Cerebellar cortex (tissue), 1 donor: ENCODE measurements around the gene EIF4G1.

ENCODE experiments used
- DNase-seq: peaks from one replicate; pipeline ENCODE4 v3.0.0-alpha.2; 2015; ENCODE audit warnings: low spot score

The EIF4G1 gene

DNA sequence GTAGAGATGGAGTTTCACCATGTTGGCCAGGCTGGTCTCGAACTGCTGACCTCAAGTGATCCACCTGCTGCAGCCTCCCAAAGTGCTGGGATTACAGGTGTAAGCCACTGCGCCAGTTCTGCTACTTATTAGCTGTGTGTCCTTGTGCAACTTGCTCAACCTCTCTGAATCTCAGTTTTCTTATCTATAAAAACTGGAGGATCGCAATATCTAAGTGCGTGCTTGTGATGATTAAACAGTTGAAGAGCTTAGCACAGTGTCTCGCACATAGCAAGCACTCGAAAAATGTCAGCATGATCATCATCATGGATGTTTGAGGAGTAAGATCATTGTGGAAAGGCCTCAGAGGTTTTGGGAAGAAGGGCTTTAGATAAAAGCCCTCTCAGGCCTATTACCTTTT, 36.2 kb downstream of the EIF4G1 start:
- DNase-seq = no peak

DNA sequence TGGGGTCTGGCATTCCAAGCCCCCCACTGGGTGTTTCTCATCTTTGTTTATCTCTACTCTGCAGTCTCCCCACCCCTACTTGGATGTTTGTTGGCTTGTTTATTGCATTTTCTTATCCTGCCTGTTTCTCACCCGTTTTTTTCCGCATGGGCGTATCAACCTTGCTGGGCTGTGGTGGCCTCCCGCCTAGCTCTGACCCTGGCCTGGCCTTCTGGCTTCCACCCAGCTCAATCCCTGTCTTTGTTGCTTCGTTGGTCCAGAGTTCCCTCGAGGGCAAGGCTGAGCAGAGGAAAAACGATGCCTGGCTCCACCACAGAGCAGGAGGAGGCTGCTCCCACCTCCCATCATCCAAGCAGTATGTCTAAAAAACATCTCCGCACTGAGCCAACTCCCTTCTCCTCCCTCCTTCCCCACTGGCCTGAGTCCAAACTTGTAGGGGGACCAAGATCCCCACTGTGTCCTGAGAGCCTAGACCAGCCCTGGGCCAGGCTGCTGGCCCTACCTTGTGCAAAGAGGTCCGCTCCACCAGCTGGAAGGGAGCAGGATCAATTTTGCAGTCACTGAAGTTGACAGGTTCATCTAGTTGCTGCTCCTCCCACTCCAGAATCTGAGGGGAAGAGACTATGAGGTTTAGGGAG, 37.2 kb downstream of the EIF4G1 start:
- DNase-seq = no peak

DNA sequence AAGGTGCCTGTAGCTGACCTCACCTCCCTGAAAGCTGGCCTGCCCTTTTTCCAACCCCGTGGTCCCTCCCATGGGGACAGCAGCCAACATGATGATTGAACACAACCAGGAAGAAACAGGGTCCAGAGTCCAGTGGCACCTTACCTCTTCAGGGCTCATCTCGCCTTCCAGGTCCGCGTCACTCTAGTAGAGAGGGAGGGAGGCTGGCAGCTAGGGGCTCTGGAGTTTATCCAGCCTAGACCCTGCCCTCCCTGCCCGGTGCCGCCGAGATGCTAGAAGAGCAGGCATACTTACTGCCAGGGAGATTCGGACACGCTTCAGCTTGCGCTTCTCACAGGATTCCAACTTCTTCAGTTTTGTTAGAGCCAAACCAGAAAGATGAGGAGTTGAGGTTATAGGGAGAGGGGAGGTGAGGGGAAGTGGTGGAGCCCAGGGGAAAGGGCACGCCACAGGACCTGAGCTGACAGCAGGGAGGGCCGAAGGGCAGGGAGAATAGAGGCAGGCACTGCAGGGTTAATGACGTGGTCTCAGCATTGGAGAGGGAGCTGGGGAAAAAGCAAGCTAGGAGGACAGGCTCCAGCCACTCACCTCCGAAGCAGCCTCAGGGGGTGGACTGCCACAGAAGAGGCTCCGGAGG, 37.9 kb downstream of the EIF4G1 start:
- DNase-seq = no peak

DNA sequence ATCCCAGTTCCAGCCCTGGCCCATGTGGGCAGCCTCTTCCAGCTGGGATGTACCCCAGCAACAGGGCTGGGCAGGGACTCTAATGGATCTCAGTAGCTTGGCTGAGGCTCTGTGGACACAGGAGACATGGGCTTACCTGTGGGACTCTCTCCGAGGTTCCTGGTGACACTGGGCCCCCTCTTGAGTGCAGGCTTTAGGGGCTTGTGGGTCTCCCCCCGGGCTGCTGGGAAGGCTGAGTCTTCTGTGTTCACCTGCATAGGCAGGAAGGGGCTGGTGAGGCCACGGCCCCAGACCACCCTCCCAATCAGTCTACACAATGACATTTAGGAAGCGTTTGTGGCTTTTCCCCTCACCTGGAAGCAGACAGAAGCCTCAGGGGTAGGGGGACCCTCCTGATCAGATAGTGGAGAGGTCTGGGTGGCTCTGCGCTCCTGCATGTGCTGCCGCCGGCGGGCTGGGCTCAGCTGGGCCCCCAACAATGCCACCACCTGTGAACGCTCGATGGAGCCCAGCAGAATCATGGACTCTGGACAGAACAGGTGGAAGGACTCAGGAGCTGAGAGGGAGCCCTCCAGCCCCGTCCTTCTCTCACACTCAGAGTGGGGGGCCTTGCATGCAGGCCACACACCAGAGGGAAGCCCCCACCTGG, 38.6 kb downstream of the EIF4G1 start:
- no peak for DNase-seq

DNA sequence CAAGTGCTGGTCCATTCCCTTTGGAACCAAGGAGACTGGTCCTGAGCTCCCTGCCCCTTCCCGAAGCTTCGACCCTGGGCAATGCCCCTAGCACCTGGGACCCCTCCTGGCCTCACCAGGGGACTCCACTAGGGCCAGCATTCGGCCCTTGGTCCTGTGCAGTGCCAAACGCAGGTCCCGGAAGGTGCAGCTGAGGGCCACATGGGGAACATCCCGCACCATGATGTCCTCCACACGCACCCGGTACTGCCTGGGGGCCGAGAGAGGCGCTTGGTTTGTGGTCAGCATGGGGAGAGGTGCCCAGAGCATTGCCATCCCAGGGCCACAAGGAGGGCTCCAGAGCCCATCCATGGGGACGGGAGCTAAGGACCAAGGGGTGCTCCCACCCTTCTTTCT, 39.1 kb downstream of the EIF4G1 start:
- no peak for DNase-seq

DNA sequence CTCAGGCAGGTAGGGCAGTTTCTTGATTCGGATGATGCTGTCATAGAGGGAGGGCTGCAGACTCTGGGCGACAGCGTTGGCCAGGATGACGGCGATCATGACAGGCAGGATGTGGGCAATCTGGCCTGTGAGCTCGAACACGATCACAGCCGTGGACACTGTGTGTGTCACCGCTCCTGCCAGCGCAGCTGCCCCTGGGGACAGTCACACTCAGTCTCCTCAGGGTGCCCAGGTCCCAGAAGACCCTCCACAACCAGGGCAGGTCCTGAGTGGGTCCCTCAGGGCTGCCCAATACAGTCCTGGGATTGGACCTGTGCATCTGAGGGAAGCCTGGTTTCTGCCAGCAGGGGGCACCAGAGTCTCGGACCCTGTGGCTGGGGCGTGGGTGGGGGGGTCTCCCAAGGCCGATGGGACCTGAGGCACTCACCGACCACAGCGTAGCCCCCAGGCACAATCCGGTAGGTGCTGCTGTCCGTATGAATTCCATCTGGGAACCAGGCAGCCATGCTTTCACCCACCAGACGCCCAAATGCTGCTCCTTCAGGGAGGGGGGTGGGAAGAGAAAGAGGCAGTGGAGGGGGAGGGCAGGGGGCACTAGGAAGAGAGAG, 39.8 kb downstream of the EIF4G1 start:
- DNase-seq = no peak

DNA sequence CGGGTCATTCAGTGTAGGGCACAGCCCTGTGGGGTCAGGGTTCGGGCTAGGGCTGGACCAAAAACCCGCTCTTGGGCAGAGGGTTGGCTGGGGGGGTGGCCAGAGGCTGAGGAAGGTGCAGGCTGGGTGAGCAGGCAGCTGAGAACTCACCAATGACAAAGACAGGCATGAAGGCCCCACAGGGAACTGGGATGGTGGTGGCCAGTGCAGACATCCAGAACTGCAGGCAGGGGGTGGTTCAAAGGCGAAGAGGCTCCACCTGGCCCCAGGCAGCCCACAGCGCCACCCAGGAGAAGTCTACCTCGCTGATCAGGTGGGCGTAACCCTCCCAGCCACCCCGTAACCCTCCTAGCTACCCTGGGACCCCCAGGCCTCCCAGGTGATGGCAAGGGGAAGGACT, 40.3 kb downstream of the EIF4G1 start:
- no peak for DNase-seq

DNA sequence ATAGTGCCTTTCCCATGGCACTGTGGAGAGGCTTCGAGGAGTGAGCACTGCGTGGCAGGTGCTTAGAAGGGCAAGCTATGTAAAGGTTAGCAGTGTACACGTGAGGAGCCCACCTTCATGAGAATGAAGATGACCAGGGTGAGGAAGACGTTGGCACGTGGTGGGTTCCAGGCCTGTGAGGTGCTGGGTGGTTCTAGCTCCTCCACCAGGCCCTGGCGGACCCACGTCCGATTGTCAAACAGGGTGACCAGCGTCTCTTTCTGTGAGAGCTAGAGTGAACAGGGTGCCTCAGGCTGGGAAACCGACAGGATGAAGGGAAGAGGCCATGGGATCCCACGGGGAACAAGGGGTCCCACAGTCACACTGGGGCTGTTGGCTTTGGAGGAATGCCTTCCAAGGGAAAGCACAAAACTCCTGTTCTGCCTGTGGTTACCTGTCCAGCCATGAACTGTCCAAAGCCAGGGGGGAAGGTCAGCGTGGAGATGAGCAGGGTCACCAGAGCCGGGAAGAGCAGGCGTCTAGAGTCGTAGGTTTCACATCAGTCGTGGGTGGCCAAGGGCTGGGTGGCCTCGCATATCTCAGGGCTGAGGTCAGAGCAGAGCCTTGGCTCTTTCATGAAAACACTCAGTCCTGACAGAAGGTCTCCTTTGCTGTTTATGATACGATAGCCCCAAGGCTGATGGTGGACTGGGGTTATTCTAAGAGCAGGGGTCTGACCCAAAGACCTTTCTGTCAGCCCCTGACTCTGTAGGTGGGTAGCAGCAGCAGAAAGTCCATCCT, 41.0 kb downstream of the EIF4G1 start:
- no peak for DNase-seq

DNA sequence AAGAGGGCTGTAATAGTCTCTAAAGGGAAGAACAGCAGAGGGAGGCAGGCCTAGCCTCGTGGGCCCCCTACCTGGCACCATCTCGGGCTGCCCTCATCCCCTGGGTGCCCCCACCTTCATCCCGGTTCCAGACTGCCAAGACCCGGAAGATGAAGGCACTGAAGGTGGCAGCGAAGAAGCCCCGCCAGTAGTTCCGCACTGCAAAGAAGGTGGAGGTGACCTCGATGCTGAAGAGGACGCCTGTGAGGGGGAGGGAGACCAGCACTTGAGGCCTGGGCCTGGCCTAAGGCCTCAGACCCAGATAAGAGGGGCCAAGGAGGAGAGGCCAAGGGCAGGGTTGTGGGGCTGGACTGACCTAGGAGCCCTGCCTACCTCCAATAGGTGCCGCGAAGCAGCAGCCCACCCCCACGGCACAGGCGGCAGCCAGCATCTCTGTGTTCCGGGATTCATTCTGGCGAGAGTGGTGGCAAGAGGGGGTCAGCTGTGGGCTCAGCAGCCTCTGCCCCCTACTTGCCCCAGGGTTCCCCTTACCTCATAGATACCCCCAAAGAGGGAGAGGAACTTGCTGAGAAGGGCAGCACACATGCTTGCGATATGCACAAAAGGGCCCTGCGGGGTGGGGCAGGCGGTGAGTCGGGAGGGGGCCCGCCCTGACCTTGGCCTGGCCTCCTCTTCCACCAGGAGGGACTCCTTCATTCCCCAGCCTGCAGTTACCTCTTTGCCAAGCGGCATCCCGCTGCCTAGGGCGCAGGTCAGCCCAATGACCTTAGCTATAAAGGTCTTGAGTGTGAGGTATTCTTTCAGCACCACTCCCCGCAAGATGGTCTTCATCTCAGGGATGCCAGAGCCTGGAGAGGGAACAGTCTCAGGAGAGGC, 43.1 kb downstream of the EIF4G1 start:
- no peak for DNase-seq

DNA sequence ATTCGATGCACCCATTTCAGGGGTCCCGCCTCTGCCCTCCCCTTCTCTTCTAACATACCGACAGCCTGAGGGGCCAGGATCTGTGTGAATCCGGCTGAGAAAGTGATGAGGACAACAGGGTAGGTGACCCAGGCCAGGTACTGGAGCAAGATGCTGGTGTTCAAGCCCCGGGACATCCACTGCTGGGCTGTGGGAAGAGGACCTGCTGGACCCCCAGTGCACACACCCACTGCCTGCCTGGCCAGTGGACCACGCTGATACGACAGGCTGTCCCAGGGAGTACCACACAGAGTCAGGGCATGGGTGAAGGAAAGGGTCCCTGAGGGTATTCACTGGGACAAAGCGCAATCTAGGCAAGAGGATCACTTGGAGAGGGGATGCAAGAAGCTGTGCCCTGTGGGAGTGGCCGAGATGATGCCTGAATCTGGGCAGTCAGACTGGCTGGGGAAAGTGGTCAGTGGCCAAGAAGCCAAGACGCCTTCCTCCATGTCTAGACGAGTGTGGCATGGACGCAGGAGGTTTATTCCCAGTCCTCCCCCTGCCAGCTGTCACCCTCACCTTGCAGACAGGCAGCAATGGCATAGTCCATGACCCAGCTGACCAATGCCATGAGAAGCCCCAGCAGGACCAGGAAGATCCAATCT, 43.8 kb downstream of the EIF4G1 start:
- no peak for DNase-seq

DNA sequence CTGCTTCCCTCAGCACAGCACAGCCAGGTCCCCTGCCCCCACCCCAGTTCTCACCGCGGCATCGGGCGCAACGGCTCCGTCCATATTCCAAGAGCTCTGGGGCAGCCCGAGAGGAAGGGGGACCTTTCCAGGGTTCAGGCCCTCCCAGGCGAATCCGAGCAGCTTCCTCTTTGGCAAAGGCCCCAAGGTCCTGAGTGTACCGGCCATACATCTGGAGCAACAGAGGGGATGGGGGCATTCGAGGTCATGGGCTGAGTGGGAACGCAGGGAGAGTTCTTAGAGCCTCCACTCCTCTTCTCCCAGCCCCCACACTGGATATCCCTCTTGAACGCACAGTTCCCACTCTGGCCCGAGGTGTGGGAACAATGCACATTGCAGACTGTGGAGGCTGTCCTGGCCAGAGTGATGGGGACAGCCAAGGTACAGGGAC, 44.5 kb downstream of the EIF4G1 start:
- no peak for DNase-seq

DNA sequence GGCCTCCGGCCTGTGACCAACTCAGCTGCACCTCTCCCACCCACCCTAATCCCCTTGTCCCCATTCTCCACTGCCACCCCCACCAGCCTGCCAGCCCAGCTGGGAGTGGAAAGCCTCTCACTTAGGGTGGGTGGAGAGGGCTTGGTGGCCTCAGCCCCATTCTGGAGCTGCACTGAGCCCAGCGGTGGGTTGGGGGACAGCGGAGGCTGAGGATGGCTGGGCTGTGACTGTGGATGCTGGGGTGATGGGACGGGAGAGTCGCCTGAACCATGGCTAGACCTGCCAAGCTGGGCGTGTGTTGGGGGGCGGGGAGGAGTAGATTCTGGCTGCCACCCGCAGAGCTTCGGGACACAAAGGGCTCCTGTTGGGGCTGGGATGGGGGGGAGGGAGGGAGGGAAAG, 45.2 kb downstream of the EIF4G1 start:
- DNase-seq = no peak

DNA sequence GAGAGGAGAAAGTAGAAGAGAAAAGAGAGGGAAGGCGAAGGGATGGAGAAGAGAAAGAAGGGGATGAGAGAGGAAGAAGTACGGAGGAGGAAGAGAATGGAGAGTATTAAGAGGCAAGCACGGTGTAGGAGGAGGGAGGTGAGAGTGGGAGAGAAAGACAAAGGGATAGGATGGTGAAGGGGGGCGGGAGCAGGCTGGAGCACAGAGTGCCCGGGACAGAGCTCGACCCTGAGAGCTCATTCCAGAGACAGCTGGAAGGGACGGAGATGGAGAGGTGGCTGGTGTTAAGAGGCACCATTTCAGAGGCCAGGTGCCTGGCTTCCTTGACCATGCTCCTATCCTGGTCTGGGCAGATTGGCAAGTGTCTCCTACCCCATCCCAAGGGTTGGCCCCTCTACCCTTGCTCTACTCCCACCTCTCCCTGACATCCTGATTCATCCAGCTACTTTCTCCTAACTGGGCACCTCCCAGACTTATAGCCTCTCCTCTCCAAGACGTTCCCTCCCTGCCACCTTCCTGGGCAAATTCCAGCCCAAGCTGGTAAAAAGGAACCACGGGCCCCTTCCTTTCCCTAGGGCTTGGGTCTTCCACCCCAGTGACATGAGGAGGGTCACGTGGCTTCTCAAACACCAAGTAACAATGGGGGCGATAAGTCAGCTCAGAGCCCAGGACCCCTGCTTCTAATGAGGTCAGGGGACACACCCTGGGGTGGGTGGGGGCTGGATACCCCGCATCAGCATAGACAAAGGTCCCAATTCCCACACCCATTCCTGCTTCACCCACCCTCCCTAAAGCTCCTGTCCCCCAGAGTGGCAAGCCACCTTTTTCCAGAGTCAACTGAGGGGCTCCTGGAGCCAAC, 45.9 kb downstream of the EIF4G1 start:
- DNase-seq = no peak

DNA sequence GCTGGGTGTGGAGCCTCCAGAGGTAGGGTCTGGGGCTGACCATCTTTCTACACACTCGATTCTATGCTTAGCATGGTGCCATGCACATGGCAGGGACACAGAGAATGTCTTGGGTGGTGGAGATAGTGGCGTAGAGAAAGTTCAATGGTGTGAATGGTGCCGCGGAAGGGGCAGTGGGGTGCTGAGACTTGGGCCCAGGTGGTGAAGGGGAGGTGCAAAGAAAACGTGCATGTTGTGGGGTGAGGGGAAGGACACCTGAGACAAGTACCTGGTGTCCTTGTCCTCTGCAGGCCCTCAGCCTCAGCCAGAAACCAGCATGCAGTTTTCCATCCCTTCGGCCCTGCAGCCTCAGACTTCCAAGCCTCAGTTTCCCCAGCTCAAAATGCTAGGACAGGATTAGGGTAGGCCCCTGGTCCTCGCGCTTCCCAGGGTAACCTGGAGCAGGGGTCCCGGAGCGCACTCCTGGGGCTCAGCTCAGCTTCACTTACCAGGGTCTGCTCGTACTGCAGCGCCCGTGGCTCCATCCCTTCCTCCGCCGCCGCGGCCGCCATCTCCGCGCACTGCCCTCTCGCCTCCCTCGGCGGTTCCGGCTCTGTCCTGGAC, 46.6 kb downstream of the EIF4G1 start:
- DNase-seq = no peak

DNA sequence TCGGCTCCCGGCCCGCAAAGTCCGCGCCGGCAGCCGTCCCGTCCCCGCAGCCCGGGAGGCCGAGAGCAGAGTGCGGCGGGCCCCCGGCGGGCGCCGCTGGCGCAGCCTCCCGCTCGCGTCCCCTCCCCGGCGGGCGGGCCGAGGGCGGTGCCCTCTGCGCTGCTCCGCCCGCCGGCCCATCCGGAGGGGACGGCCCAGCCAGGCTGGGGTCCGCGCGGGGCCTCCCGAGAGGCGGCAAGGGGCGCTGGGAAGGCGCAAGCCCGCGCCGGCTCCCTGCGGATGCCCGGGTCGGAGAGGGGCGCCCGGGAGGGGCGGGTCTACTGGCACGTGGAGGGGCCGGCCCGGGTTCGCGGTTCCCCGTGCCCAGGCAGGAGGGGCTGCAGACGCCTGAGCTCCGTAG, 47.1 kb downstream of the EIF4G1 start, which contains the start of the genes CLCN2 and POLR2H:
Gene CLCN2 (minus strand): TSS at position 74 of the 400 bp plus-strand sequence. CDS start 126 bp downstream, outside the sequence.
Gene POLR2H (plus strand): TSS at position 179 of the 400 bp plus-strand sequence. CDS start 1,783 bp downstream, outside the sequence.
- DNase-seq = no peak

DNA sequence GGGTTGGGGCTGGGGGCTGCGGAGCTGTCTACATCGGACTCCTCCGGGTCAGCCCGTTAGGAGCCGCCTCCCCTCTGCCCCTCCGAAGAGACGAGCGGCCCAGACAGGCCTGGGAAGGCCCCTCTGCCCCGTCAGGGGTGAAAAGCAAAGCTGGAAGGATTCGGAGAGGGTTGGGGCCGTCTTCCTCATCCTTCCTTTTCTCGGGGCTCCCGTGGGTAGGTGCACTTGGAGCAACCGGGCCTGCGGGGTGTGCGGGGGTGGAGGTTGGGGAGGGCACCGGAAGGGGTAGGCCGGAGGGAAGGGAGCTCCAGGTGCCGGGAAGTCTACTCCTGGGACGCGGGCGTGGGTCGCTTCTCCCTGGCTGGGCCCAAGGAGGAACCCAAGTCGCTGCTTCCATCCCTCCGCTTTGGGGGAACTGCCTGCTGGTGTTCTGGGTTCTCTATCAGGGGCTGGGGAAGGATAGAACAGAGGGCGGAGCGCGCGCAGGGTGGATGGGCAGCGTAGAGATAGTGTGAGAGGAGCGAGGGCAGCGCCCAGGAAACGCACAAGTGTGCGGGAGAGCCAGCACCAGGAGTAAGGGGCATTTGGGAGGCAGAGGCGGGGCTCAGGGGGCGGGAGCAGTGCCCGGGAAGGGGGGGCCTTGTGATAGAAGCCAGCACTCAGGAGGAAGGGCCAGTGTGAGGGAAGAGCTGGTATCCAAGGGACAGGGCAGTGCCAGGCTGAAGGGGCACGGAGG, 47.7 kb downstream of the EIF4G1 start:
- peak; percentile 72 for DNase-seq

DNA sequence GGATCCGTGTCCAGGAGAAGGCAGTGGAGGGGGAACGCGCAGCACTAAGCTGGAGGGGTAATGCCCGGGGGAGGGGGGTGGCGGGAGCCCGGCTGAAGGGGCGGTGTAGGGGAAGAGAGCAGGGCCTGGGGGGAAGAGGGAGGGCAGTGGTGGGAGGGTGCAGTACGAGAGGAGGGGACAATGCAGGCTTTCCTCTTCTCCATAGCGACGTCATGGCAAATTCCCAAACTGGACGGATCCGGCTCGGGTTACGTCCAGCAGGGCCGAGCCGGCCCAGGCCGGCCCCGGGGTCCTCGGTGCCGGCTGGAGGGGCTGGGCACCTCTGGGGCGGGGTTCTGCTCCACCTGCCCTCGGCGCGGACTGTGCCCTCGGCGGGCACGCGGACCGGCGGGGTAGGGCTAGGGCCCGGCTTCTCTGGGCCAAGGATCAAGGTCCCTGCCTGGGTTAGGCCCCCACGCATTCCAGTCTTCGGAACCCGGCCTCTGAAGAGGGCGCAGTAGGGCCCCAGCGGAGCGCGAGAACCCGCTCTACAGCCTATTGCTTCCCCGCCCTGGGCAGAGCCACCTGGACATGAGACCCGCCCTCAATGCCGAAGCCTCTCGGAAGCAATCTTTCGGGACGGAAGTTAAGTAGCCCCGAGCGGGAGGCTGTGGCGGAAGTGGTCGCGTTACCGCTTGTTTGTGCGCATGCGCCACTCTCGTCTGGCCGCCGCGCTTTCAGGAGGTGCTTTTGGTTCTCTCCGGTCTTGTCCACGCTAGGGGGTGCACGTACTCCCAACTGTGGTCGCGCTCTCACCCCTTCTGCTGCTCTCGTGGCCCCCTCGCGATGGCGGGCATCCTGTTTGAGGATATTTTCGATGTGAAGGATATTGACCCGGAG, 48.5 kb downstream of the EIF4G1 start:
- peak; percentile 97 for DNase-seq
